Liver (tissue), 9 donors: ENCODE data around the gene NAPA. TPM values are rescaled to one million over a fixed set of nuclear protein-coding genes. Genes with fewer than 3 reads are reported as not detected.
A peak's percentile ranks its signal among the peaks of the same experiment; 100 is the strongest.

Experiments used
- DNase-seq: peaks from one replicate; pipeline ENCODE4 v3.0.0-alpha.2; 2017; ENCODE audit warnings: low spot score
- H3K27ac ChIP-seq, 2 donors: one replicate each; pipeline ENCODE4 v1.7.0; 2013; ENCODE audit warnings: inconsistent platforms in 2 of 2, low read length in 2 of 2, control low read depth in 1 of 2, low read depth in 1 of 2, mild to moderate bottlenecking in 1 of 2
- H3K27me3 ChIP-seq, 4 donors: one replicate each; pipeline versions ENCODE4 v1.6.1 to v1.7.0; 2013; ENCODE audit warnings: low read length in 3 of 4, inconsistent platforms in 1 of 4, mild to moderate bottlenecking in 1 of 4, moderate library complexity in 1 of 4; ENCODE audit not compliant: control insufficient read depth in 4 of 4, insufficient read depth in 4 of 4
- H3K36me3 ChIP-seq, 4 donors: one replicate each; pipeline versions ENCODE4 v1.6.1 to v1.7.0; 2013; ENCODE audit warnings: low read length in 3 of 4, mild to moderate bottlenecking in 3 of 4, low read depth in 1 of 4, moderate library complexity in 1 of 4; ENCODE audit not compliant: control insufficient read depth in 4 of 4, insufficient read depth in 3 of 4
- H3K4me1 ChIP-seq, 4 donors: one replicate each; pipeline versions ENCODE4 v1.6.1 to v1.7.0; 2013; ENCODE audit warnings: low read length in 3 of 4, mild to moderate bottlenecking in 3 of 4, moderate library complexity in 1 of 4; ENCODE audit not compliant: control insufficient read depth in 4 of 4, insufficient read depth in 4 of 4
- H3K4me3 ChIP-seq, 3 donors: one replicate each; pipeline versions ENCODE4 v1.6.1 to v1.7.0; 2013; ENCODE audit warnings: low read length in 3 of 3, control low read depth in 1 of 3, low read depth in 1 of 3, mild to moderate bottlenecking in 1 of 3
- H3K9ac ChIP-seq, 2 donors: one replicate each; pipeline ENCODE4 v1.7.0; 2013; ENCODE audit warnings: low read length in 2 of 2, mild to moderate bottlenecking in 2 of 2, moderate library complexity in 2 of 2, control low read depth in 1 of 2, low read depth in 1 of 2
- H3K9me3 ChIP-seq, 4 donors: one replicate each; pipeline versions ENCODE4 v1.6.1 to v1.7.0; 2013; ENCODE audit warnings: low read length in 3 of 4; ENCODE audit not compliant: control insufficient read depth in 4 of 4
- ATF3 ChIP-seq: IDR thresholded peaks from 2 replicates; pipeline ENCODE4 v1.6.1; 2016; ENCODE audit warnings: antibody characterized with exemption
- CTCF ChIP-seq: fragments of 150-350 bp; IDR thresholded peaks from 2 replicates; pipeline ENCODE4 v1.5.1; 2017; ENCODE audit warnings: improper control_type of control experiment, low read depth, low read length; ENCODE audit not compliant: missing input control
- EGR1 ChIP-seq, 2 donors: IDR thresholded peaks; 2 replicates each; pipeline ENCODE4 v1.6.1; 2016 to 2018; ENCODE audit warnings: antibody characterized with exemption in 2 of 2, low read depth in 2 of 2
- FOXA1 ChIP-seq: IDR thresholded peaks from 2 replicates; pipeline ENCODE4 v1.6.1; 2016; ENCODE audit warnings: antibody characterized with exemption
- FOXA2 ChIP-seq: IDR thresholded peaks from 2 replicates; pipeline ENCODE4 v1.6.1; 2016; ENCODE audit warnings: antibody characterized with exemption
- GABPA ChIP-seq, 2 donors: IDR thresholded peaks in 1 of 2; conservative IDR thresholded peaks in 1 of 2; 2 replicates each; pipeline ENCODE4 v1.6.1; 2016; ENCODE audit warnings: antibody characterized with exemption in 2 of 2, mild to moderate bottlenecking in 1 of 2, moderate library complexity in 1 of 2
- HNF4A ChIP-seq, 2 donors: conservative IDR thresholded peaks; 2 replicates each; pipeline ENCODE4 v1.6.1; 2016; ENCODE audit warnings: antibody characterized with exemption in 2 of 2, mild to moderate bottlenecking in 2 of 2
- HNF4G ChIP-seq: IDR thresholded peaks from 2 replicates; pipeline ENCODE4 v1.6.1; 2016; ENCODE audit warnings: antibody characterized with exemption
- JUND ChIP-seq, 2 donors: IDR thresholded peaks; 2 replicates each; pipeline ENCODE4 v1.6.1; 2016; ENCODE audit warnings: antibody characterized with exemption in 2 of 2
- MAX ChIP-seq: IDR thresholded peaks from 2 replicates; pipeline ENCODE4 v1.6.1; 2016; ENCODE audit warnings: antibody characterized with exemption
- NR2F2 ChIP-seq: IDR thresholded peaks from 2 replicates; pipeline ENCODE4 v1.6.1; 2016; ENCODE audit warnings: antibody characterized with exemption
- RAD21 ChIP-seq, 2 donors: IDR thresholded peaks; 2 replicates each; pipeline ENCODE4 v1.6.1; 2016; ENCODE audit warnings: antibody characterized with exemption in 2 of 2, mild to moderate bottlenecking in 2 of 2
- REST ChIP-seq: IDR thresholded peaks from 2 replicates; pipeline ENCODE4 v1.6.1; 2016; ENCODE audit warnings: antibody characterized with exemption, mild to moderate bottlenecking
- RXRA ChIP-seq, 2 donors: IDR thresholded peaks; 2 replicates each; pipeline ENCODE4 v1.6.1; 2017 to 2018; ENCODE audit warnings: antibody characterized with exemption in 2 of 2, mild to moderate bottlenecking in 1 of 2
- SP1 ChIP-seq: IDR thresholded peaks from 2 replicates; pipeline ENCODE4 v1.6.1; 2018; ENCODE audit warnings: antibody characterized with exemption, mild to moderate bottlenecking
- TAF1 ChIP-seq: conservative IDR thresholded peaks from 2 replicates; pipeline ENCODE4 v1.6.1; 2016; ENCODE audit warnings: antibody characterized with exemption, mild to moderate bottlenecking
- YY1 ChIP-seq: IDR thresholded peaks from 2 replicates; pipeline ENCODE4 v1.6.1; 2016; ENCODE audit warnings: antibody characterized with exemption, mild to moderate bottlenecking
- ZBTB33 ChIP-seq: IDR thresholded peaks from 2 replicates; pipeline ENCODE4 v1.6.1; 2016; ENCODE audit warnings: antibody characterized with exemption
- WGBS: extraction: QIAGEN DNeasy Blood & Tissue Kit; methylation state at CpG from one replicate; pipeline ENCODE4 v1.1.7; 2013; 5-methylcytosine and 5-hydroxymethylcytosine counted together
- polyA plus RNA-seq, 2 donors: library from polyadenylated mRNA; stranded (reverse) in 1 of 2; unstranded in 1 of 2; fragments of 200-250 nt in 1 of 2; fragments of >200 nt in 1 of 2; fragmentation: Nextera tagmentation in 1 of 2; extraction: Ambion mirVana in 1 of 2; gene quantifications; one replicate each; pipeline versions ENCODE4 v1.2.1 to v1.2.3, GENCODE V29; 2013 to 2015
- total RNA-seq, 2 donors: library from RNA; depleted of rRNA; stranded (reverse); fragments of >200 nt; gene quantifications; one replicate each; pipeline ENCODE4 v1.2.3, GENCODE V29; 2014
- donor health status: healthy.
- donor health status: healthy.
- donor health status: healthy.
- donor health status: healthy.
- donor health status: healthy.

NAPA gene
- total and polyA plus RNA-seq, 4 donors = 73.4 to 132 (median 120) TPM

- Histone ChIP-seq H3K27ac (no peak overlapping the region), H3K9me3 (no peaks in the 10 kb centered on the region), H3K36me3 (no peaks in the 10 kb centered on the region), H3K27me3 (no peaks in the 10 kb centered on the region), H3K4me1 (peaks cover 0 to 4% (median 0%) of the 10 kb centered on the region in 4 donors), H3K9ac (no peak overlapping the region), H3K4me3 (no peak overlapping the region)
- 59% methylated on average over 3 of the region's 3 CpGs for WGBS
- TF ChIP-seq MAX = peak; percentile 22
- TF ChIP-seq RXRA (IDR thresholded peaks at IDR 0.05) = peak in 1 of 2 donors; percentile 32
- TF ChIP-seq GABPA (IDR thresholded peaks at IDR 0.05 in 1 of 2, conservative IDR thresholded peaks at IDR 0.05 in 1 of 2) = no peak
- TF ChIP-seq HNF4G = peak; percentile 63
- peak; percentile 55 for TF ChIP-seq SP1
- TF ChIP-seq ZBTB33 = no peak
- TF ChIP-seq HNF4A (conservative IDR thresholded peaks at IDR 0.05) = peak; percentile 82 to 87
- TF ChIP-seq FOXA2 = peak; percentile 5
- no peak for TF ChIP-seq FOXA1
- DNase-seq = no peak
Measured at GRCh38 chr19:47564081-47564480, 49.2 kb upstream of the NAPA start.

- no peak overlapping the region for H3K4me3 ChIP-seq
- TF ChIP-seq GABPA (IDR thresholded peaks at IDR 0.05 in 1 of 2, conservative IDR thresholded peaks at IDR 0.05 in 1 of 2) = no peak
- no peak for TF ChIP-seq HNF4A (conservative IDR thresholded peaks at IDR 0.05)
- no peak for TF ChIP-seq NR2F2
- no peak for TF ChIP-seq RAD21 (IDR thresholded peaks at IDR 0.05)
- no peak for TF ChIP-seq MAX
- TF ChIP-seq RXRA (IDR thresholded peaks at IDR 0.05) = no peak
- no peak for TF ChIP-seq HNF4G
- TF ChIP-seq YY1 = no peak
- no peak for TF ChIP-seq FOXA1
- TF ChIP-seq SP1 = no peak
- TF ChIP-seq ATF3 = no peak
- TF ChIP-seq EGR1 (IDR thresholded peaks at IDR 0.05; ENCODE audit: low read depth in 2 of 2) = no peak
- no peak for TF ChIP-seq CTCF
- no peak for TF ChIP-seq TAF1
- TF ChIP-seq REST = no peak
- no peak for TF ChIP-seq JUND (IDR thresholded peaks at IDR 0.05)
Measured at GRCh38 chr19:47561440-47562057, 46.7 kb upstream of the NAPA start.

More at GRCh38 chr19:47561440-47562057, 46.7 kb upstream of the NAPA start:
- no peak overlapping the region for H3K9ac ChIP-seq
- H3K27ac ChIP-seq = no peak overlapping the region
- DNase-seq = no peak
- H3K4me1 ChIP-seq = peaks cover 0 to 4% (median 0%) of the 10 kb centered on the region in 4 donors
- H3K27me3 ChIP-seq = no peaks in the 10 kb centered on the region
- no peaks in the 10 kb centered on the region for H3K9me3 ChIP-seq
- no peaks in the 10 kb centered on the region for H3K36me3 ChIP-seq
- 89% methylated on average over 7 of the region's 7 CpGs for WGBS
